ENCODE data around the gene TMEM54.

DNA sequence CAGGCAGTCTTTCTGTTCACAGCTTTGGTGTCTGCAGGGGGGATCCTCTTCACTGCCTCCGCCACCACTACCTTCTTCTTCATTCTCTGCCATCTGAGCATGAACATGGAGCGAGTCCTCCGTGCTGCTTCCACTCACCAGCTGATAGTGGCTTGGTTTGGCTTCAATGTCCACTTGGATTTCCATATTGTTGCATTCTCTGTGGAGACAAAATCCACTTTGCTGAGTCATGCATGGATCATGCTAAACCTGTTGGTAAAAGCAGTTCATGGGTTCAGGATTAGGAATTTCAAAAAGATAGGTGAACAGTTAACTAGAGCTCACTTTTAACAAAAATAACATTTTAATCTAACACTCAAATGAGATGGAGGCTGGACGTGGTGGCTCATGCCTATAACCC, 35.9 kb upstream of the TMEM54 start:
- TF ChIP-seq SIN3A (IDR thresholded peaks at IDR 0.05; ENCODE audit: low read depth, low read length) (no peak), RAD21 (IDR thresholded peaks at IDR 0.05; ENCODE audit: insufficient read depth, low read depth, low read length) (no peak), RCOR1 (conservative IDR thresholded peaks at IDR 0.05; ENCODE audit: low read depth, low read length) (no peak)

All from GM12878 (cell line).